ENCODE measurements around the gene MPP1.

GRCh38 chrX:154833746-154834274 is 28.5 kb upstream of the MPP1 start:
- no peak for TF ChIP-seq POLR2AphosphoS5 (IDR thresholded peaks at IDR 0.05)
- no peak for TF ChIP-seq CTCF (IDR thresholded peaks at IDR 0.05)
- TF ChIP-seq POLR2A (IDR thresholded peaks at IDR 0.05): no peak
- TF ChIP-seq EP300 (IDR thresholded peaks at IDR 0.05): no peak

Data from upper lobe of left lung (tissue), 4 donors.